GM23338 (cell line): ENCODE measurements around the gene KCTD19. TPM values are rescaled to one million over a fixed set of nuclear protein-coding genes. Genes with fewer than 3 reads are reported as not detected.

ENCODE experiments used
- ATAC-seq: fragments of 200-7000 bp; cut with Tn5 transposase; 3 replicates; pipeline ENCODE4 v1.9.1; 2020
- DNase-seq: peaks from one replicate; pipeline ENCODE4 v3.0.0-alpha.2; 2015; ENCODE audit warnings: low spot score
- H2AFZ ChIP-seq: fragments of 200-600 bp; sonication (generic); 2 replicates; pipeline ENCODE4 v1.8.0; 2016; ENCODE audit warnings: antibody characterized with exemption, mild to moderate bottlenecking, moderate library complexity
- H3F3A ChIP-seq: fragments of 200-600 bp; sonication (generic); replicated peaks from 2 replicates; pipeline ENCODE4 v1.8.0; 2017; ENCODE audit warnings: antibody characterized with exemption, mixed run types, low read depth
- H3K27ac ChIP-seq: fragments of 200-600 bp; sonication (generic); 2 replicates; pipeline ENCODE4 v1.6.1; 2016; ENCODE audit warnings: low read depth
- H3K27me3 ChIP-seq: fragments of 200-600 bp; sonication (generic); 2 replicates; pipeline ENCODE4 v1.8.0; 2016; ENCODE audit warnings: mild to moderate bottlenecking, mixed run types, moderate library complexity; ENCODE audit not compliant: insufficient read depth
- H3K36me3 ChIP-seq: fragments of 200-600 bp; sonication (generic); 2 replicates; pipeline ENCODE4 v1.8.0; 2016; ENCODE audit warnings: mild to moderate bottlenecking; ENCODE audit not compliant: insufficient read depth
- H3K4me1 ChIP-seq: fragments of 200-600 bp; sonication (generic); 2 replicates; pipeline ENCODE4 v1.8.0; 2016; ENCODE audit warnings: mild to moderate bottlenecking, moderate library complexity; ENCODE audit not compliant: insufficient read depth
- H3K4me2 ChIP-seq: fragments of 200-600 bp; sonication (generic); 2 replicates; pipeline ENCODE4 v1.7.1; 2017; ENCODE audit warnings: mixed run types
- H3K4me3 ChIP-seq: fragments of 200-600 bp; sonication (generic); 2 replicates; pipeline ENCODE4 v1.6.1; 2016; ENCODE audit warnings: mixed run types
- H3K79me2 ChIP-seq: fragments of 200-600 bp; sonication (generic); replicated peaks from 2 replicates; pipeline ENCODE4 v1.8.0; 2017; ENCODE audit warnings: mild to moderate bottlenecking; ENCODE audit not compliant: insufficient read depth
- H3K9me2 ChIP-seq: fragments of 200-600 bp; sonication (generic); 2 replicates; pipeline ENCODE4 v1.8.0; 2017; ENCODE audit not compliant: insufficient read depth
- H4K20me1 ChIP-seq: fragments of 200-600 bp; sonication (generic); replicated peaks from 2 replicates; pipeline ENCODE4 v1.8.0; 2017; ENCODE audit warnings: mild to moderate bottlenecking; ENCODE audit not compliant: insufficient read depth
- H3K27ac Mint-ChIP-seq: 2 replicates; pipeline ENCODE4 v1.8.0; 2020; ENCODE audit warnings: inconsistent platforms, mild to moderate bottlenecking, moderate library complexity, mixed read lengths
- H3K27me3 Mint-ChIP-seq: 3 replicates; pipeline ENCODE4 v1.8.0; 2022; ENCODE audit warnings: low read depth, mild to moderate bottlenecking, moderate library complexity, mixed read lengths, inconsistent platforms; ENCODE audit not compliant: insufficient read depth, poor library complexity
- H3K36me3 Mint-ChIP-seq: 3 replicates; pipeline ENCODE4 v1.8.0; 2021; ENCODE audit warnings: low read depth, mild to moderate bottlenecking, inconsistent platforms, moderate library complexity, mixed read lengths
- H3K4me1 Mint-ChIP-seq: 3 replicates; pipeline ENCODE4 v1.8.0; 2020; ENCODE audit warnings: mild to moderate bottlenecking, inconsistent platforms, mixed read lengths
- H3K4me3 Mint-ChIP-seq: 3 replicates; pipeline ENCODE4 v1.8.0; 2021; ENCODE audit warnings: moderate library complexity, mild to moderate bottlenecking, inconsistent platforms, mixed read lengths
- H3K9me3 Mint-ChIP-seq: 3 replicates; pipeline ENCODE4 v1.8.0; 2020; ENCODE audit warnings: moderate library complexity, mild to moderate bottlenecking, inconsistent platforms, mixed read lengths
- CREB1 ChIP-seq: fragments of 250-450 bp; sonication (Bioruptor Pico); IDR thresholded peaks from 2 replicates; pipeline ENCODE4 v1.5.0; 2020; ENCODE audit warnings: low read depth, mild to moderate bottlenecking, moderate library complexity
- EZH2phosphoT487 ChIP-seq: fragments of 200-600 bp; sonication (generic); IDR thresholded peaks from one replicate; pipeline ENCODE4 v1.8.1; 2018; ENCODE audit warnings: antibody characterized with exemption; ENCODE audit not compliant: unreplicated experiment
- JUNB ChIP-seq: IDR thresholded peaks from one replicate; pipeline ENCODE4 v1.6.1; 2016; ENCODE audit warnings: antibody characterized with exemption; ENCODE audit not compliant: unreplicated experiment
- NANOG ChIP-seq: IDR thresholded peaks from 2 replicates; pipeline ENCODE4 v1.6.1; 2016; ENCODE audit warnings: antibody characterized with exemption, borderline replicate concordance
- STAT1 ChIP-seq: IDR thresholded peaks from one replicate; pipeline ENCODE4 v1.6.1; 2016; ENCODE audit warnings: antibody characterized with exemption; ENCODE audit not compliant: unreplicated experiment
- ZNF462 ChIP-seq: fragments of 250-450 bp; sonication (Bioruptor Pico); IDR thresholded peaks from 2 replicates; pipeline ENCODE4 v1.5.0; 2020; ENCODE audit warnings: mild to moderate bottlenecking, moderate library complexity
- polyA plus RNA-seq: library from polyadenylated mRNA; unstranded; fragments of >200 nt; fragmentation: Nextera tagmentation; extraction: Ambion mirVana; gene quantifications from 2 replicates; pipeline ENCODE4 v1.2.1, GENCODE V29; 2016
- total RNA-seq: library from RNA; depleted of rRNA; stranded (reverse); fragments of >200 nt; shearing (Covaris generic); gene quantifications from 2 replicates; pipeline ENCODE4 v1.2.3, GENCODE V29; 2014

The KCTD19 gene
- total and polyA plus RNA-seq, 2 experiments from 2014 or later: 0.31 to 0.65 TPM

DNA sequence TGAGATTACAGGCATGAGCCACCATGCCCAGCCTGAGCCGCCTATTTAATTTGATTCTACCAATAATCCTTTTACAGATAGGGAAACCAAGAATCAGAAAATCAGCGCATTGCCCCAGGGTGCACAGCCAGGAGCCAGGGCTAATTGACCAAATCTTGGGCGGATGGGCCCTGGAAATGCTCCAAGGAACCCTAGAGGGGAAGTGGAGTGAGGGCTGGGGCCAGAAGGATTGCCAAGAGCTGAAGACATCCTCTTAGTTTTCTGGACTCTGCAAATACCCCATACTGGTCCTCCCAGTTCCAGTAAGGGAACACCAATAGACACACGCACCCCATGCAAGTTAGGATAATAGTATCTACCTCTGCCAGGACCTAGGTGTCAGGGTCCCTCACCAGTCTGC is 83.1 kb downstream of the KCTD19 start:
- H3K79me2 ChIP-seq: peaks cover 36% of the 10 kb centered on the region
- no peak overlapping the region for H3K4me2 ChIP-seq
- no peak for TF ChIP-seq ZNF462 (CRISPR knock-in tag)
- Mint-ChIP-seq H3K27ac (peak overlapping the region; percentile 56; the same call in 1 of the 2 replicates), H3K4me3 (no peak overlapping the region), H3K36me3 (peaks cover 17% of the 10 kb centered on the region), H3K27me3 (peaks cover 19% of the 10 kb centered on the region), H3K9me3 (no peaks in the 10 kb centered on the region; the same call in 2 of the 3 replicates), H3K4me1 (peaks cover 46% of the 10 kb centered on the region)
- ATAC-seq (no peak), DNase-seq (no peak)
- H2AFZ ChIP-seq: no peak overlapping the region
- H3K4me3 ChIP-seq: no peak overlapping the region
- H3K27me3 ChIP-seq: peaks cover 8% of the 10 kb centered on the region
- H3F3A ChIP-seq: peaks cover 14% of the 10 kb centered on the region; the same call in 1 of the 2 replicates
- no peaks in the 10 kb centered on the region for H3K9me2 ChIP-seq
- H3K27ac ChIP-seq: no peak overlapping the region
- peaks cover 27% of the 10 kb centered on the region for H3K4me1 ChIP-seq
- H3K36me3 ChIP-seq: no peaks in the 10 kb centered on the region
- no peaks in the 10 kb centered on the region; the same call in 1 of the 2 replicates for H4K20me1 ChIP-seq

- H3K27ac Mint-ChIP-seq: no peak overlapping the region; the same call in 1 of the 2 replicates
- H3K4me3 Mint-ChIP-seq: no peak overlapping the region; the same call in 2 of the 3 replicates
- peaks cover 22% of the 10 kb centered on the region for H3K4me1 ChIP-seq
- no peak overlapping the region for H2AFZ ChIP-seq
- no peaks in the 10 kb centered on the region; the same call in 2 of the 3 replicates for H3K9me3 Mint-ChIP-seq
- H3K36me3 ChIP-seq: no peaks in the 10 kb centered on the region
- H3K27me3 ChIP-seq: no peaks in the 10 kb centered on the region
- H3F3A ChIP-seq: peaks cover 15% of the 10 kb centered on the region; the same call in 1 of the 2 replicates
- H3K9me2 ChIP-seq: no peaks in the 10 kb centered on the region
- peaks cover 12% of the 10 kb centered on the region for H3K27me3 Mint-ChIP-seq
- H4K20me1 ChIP-seq: no peaks in the 10 kb centered on the region; the same call in 1 of the 2 replicates
- ATAC-seq (no peak), DNase-seq (no peak)
- H3K4me3 ChIP-seq: no peak overlapping the region
- peaks cover 28% of the 10 kb centered on the region for H3K36me3 Mint-ChIP-seq
- peaks cover 36% of the 10 kb centered on the region for H3K79me2 ChIP-seq
- no peak overlapping the region for H3K4me2 ChIP-seq
- no peak overlapping the region for H3K27ac ChIP-seq
- H3K4me1 Mint-ChIP-seq: peaks cover 41% of the 10 kb centered on the region
- TF ChIP-seq CREB1 (no peak), EZH2phosphoT487 (no peak), NANOG (no peak), JUNB (no peak), STAT1 (no peak)
These were observed 84.3 kb downstream of the KCTD19 start for GRCh38 chr16:67242138-67242730.
